ENCODE results near the gene CAPN5.

CAPN5 gene

DNA sequence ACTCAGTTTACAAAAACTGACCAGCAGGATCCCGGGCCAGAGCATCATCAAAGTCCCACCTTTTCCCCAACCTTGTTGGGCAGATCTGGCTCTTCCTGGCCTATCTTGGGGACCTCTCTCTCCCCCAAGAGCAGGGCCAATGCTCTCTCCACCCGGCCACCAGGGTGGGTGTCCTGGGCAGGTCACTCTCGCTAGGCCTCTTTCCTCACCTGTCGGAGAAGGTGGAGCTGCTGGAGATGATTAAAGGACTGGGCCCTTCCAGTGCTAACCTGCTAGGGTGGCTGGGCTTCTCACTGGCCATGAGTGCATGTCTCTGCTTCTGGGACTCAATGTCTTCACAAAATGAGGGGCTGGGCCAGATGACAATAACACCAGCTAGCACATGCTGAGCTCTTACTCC is 2.9 kb upstream of the CAPN5 start:
- no peak for DNase-seq (ENCODE audit: low read depth in 2 of 2)

DNA sequence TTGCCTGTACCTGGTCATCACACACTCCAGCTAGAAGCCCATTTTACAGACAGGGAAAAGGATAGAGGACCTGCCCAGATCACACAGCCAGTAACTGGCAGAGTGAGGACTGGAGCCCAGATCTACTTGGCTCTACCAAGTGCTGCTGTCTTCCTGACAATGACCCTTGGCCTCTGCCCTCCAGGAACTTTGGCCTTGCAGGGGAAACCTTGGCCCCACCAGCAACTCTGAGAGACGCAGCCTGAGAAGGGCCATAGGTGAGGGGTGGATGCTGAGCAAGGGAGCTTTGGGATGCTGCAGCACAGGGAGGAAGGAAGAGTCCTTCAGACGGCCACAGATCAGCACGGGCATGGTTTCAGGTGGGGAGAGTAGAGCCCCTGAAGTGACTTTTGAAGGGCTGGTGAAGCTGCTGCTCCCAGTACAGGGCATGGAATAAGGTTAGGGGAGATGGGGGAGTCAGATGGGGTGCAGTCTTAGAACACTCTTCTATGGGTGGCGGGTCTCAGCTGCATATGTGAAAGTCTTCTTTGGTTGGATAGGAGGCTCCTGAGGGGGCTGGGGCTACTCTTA is 2.0 kb upstream of the CAPN5 start:
- DNase-seq (ENCODE audit: low read depth in 2 of 2) = no peak

DNA sequence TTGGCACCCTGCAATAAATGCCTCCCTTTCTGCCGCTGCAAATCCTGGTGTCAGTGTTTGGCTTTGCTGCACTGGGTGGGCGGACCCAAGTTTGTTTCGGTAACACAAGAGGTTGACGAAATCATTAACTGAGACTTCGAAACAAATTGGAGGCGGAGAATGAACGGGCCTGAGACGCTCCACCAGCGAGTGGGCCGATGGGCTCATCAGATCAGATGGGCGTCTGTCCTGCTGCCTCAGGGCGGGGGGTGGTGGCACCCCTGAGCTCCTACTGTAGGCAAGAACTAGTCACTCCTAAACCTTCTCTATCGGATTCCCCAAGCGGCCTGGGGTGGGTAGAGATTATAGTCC is 918 bp upstream of the CAPN5 start:
- DNase-seq (ENCODE audit: low read depth in 2 of 2) = no peak

DNA sequence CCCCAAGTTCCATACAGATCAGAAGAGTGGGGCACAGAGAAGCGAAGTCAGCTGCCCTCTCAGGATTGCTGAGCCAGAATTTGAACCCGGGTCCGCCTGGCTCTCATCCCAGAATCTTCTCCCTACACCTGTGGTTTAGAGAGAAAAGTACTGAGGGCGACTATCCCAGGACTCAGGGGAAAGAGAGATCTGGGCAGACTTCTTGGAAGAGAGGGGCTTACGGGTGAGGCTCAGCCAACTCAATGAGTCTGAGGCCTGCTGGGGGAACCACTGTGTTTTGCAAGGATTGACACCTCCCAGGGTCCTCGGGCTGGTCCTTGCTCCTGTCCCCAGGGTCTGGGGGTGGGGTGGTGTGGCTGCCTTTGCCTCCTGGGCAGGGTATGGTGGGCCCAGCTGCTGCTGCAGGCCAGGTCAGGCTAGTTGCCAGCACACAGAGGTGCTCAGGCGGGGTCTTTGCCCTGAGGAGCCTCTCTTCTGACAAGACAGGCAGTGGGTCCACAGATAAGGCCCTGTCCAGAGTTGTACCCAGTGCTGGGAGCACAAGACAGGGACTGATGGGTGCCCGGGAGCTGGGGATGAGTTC is 1.2 kb downstream of the CAPN5 start:
- DNase-seq (ENCODE audit: low read depth in 2 of 2) = no peak

DNA sequence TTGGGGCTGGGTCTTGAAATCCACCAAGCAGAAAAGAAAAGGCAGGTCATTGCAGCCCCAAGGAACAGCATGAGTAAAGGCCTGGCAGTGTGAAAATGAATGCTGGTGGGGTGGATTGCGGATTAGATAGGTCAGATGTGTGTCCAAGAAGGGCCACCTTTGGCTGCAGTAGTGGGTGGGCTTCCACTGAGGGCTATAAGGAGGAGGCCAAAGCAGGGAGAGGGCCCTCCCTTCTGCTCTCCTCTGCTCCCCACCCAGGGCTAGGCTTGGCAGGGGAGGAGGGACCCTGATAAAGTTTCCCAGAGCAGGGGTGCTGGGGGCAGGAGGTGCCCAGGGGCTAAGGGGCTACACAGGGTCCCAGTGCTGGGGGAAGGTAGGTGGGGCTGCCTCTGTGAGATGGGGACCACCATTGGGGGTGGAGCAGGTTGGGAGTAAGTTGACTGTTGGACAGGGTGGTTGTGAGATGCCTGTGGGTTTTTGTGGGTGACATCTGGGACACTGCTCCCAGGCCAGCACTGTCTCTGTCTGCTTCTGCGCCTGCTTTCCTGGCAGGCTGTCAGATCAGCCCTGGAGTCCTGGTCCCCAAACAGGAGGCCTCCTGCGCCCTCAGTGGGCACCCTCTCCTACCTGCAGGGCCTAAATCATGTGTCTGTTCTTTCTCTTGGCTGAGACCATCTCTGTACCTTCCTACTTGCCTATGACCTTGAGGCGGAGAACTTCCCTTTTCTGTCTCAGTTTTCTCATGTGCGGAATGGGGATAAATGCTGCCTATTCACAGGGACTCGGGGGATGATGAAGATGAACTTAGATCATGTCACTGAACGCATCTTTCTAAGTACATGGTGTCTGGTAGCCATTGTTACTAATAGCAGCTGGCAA is 1.9 kb downstream of the CAPN5 start:
- DNase-seq (ENCODE audit: low read depth in 2 of 2) = no peak

DNA sequence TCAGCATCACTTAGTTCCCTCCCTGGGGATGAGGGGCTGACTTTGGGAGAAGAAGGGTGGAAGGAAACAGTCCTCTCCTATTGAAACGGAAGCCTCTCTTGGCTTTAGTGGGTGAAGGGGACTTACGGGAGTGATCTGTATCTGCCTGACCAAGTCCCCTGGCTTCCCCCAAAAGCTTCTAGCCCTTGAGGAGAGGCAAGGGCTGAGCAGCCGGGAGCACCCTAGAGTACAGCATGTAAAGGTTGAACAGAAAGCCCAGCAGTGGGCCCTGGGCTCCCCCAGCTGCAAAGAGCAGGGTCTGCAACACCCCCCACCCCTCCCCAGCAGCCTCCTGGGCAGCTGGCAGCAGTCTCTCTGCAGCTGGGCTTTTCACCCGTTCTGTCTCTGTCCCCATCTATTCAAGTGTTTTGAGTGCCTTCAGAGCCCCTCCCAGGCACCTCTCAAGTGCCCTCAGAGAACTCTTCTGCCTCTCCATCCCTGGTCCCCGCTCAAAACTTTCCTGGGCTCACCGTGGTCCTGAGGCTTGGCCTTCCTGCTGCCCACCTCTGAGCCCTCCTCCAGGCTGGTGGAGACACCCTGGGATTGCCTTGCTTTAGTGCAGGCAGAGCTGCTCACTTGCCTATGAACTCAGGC is 2.7 kb downstream of the CAPN5 start:
- DNase-seq (ENCODE audit: low read depth in 2 of 2) = no peak

DNA sequence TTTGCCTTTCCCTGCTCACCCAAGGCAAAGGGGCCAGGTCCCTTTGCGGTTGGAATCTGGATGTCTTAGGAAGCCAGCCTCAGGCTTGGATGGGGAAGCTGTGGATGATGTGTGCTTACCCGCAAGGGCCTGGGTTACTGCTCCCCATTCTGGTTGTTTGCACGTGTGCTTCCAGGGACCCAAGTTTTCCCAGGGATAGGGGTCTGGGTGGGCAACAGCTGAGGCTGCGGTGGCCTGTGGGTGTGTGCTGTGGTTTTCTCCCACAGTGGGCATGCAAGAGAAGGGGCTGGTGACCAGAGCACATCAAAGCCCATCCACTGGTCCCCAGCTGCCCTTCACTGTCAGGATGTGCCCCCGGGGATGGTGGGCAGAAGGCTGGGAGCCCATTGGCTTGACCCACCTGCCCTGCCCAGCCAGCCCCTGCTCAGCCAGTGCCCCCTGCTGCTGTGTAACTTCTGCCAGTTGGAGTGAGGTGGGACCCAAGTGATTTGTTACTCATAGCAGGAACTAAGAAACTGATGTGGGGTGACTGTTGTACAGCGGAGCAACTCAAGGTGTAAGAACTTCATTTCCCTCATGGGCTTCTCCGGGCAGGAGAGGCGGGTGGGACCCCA is 3.3 kb downstream of the CAPN5 start:
- no peak for DNase-seq (ENCODE audit: low read depth in 2 of 2)

DNA sequence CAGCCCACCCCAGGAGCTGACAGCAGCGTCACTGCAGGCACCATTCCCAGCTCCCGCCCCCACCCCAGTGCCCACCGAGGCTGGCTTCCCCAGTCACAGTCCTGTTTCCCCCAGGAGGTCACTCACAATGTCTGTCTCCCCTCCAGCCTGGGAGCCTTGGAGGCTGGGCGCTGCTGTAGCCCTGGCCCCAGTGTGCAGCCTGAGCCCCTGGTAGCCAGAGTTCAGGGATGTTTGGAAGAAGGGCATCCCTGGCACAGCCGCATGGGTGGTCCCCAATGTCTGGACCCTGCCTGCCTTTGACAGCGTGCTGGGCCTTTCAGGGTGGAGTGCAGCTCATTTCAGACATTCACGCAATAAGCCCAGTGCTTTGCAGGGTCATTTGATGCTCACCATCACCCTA is 4.3 kb downstream of the CAPN5 start:
- DNase-seq (ENCODE audit: low read depth in 2 of 2) = no peak

DNA sequence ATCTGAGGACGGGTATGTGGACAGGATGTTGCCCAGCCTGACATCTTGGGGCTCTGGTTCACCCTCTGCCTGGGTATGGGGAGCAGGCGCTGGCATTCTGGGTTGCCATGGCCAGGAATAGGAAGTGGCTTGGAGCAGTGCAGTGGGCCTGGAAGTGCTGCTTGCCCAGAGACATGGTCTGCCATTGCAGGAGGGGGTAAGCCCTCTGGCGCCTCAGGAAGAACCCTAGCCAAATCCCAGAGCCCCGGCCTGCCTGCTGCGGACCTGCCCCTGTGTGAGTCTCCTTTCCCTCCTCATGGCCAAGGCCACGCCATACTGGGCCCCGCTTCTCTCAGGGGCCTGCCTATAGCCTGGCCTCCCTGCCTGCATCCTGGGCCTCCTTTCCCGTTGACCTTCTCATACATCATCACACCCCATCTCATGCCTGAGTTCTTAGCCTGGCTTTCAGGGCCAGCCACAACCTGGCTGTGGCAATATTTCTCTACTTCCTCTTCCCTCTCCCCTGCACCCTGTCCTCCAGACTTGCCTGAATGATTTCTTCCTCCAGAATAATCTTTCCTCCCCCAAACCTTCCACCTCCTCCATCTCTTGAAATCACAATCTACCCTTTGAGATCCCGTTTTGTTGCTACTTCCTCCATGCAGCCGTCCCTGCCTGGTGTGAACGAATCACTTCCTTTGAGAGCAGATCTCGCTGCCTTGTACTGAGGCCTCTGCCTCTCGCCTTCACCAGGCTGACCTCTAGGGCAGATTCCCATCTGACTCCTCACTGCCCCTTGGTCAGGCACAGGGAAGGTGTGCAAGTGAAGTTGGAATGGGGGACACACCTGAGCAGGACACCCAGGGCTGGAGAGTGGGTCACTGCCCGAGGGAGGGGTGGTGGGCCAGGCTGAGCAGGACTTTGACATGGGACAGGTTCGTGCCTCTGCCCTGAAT is 5.2 kb downstream of the CAPN5 start:
- no peak for DNase-seq (ENCODE audit: low read depth in 2 of 2)

DNA sequence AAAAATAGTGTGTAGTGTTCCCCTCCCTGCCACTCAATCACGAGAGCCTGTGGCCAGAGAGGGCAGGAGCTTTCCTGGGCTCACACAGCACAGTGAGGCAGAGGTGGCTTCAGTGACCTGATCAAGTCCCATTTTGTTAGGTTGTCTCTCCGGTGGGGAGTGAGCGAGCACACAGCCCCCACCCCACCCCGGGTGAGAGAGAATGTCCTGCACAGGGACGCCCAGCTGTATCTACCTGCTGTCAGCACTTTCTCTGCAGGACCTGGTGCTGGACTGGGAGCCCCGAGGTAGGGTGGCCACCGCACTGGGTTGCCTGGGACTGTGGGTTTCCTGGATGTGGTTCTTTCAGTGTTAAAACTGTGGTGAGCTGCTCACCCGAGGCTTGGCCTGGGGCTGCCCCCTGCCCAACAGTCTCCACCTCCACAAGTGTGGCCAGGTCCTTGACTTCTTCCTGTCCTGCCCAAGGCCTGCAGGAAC is 6.1 kb downstream of the CAPN5 start:
- DNase-seq (ENCODE audit: low read depth in 2 of 2) = no peak

DNA sequence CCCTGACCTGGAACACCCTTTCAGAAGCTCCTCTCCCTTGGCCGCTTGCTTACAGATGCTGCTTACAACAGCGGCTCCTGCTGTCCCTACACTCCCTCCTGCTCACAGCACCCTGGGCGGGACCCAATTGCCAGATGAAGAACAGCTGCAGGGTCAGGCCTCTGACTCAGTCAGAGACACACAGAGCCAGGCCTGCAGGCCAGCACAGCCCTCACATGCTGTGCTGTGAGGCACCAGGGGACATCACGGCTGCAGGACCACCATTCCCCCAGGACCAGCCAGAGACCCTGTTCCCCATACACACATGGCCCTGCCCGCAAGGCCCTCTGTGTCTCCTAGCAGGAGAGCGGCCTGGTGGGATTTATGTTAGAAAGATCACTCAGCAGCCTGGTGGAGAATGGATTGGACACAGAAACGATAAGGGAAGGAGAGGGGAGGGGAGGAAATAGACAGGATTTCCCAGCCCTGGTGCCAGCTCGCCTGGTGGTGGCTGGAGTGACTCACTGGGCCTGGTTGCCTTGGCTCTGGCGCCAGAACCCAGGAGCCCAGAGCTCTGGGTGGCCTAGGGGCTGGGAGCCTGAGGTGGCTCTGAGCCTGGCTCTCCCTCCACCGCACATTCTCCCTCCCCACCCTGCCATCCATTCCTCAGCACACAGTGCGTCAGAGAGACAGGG is 6.7 kb downstream of the CAPN5 start:
- no peak for DNase-seq (ENCODE audit: low read depth in 2 of 2)

DNA sequence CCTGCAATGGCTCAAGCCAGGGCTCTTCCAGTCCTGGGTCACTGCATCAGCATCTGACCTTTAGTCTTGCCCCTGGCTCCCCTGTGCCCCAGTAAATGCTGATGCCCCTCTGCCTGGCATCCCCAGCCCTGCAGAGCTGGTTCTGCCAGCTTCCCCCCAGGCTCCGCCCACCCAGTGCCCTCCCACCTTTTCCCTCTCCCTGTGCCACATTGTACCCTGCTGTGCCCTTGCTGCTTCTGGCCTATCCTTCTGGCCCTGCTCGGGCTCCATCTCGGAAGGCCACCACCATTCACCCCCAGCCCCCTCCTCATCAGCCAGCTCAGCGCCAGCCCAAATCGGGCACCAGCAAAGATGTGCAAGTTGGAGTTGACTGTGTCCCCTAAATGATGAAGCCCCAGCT is 7.4 kb downstream of the CAPN5 start:
- DNase-seq (ENCODE audit: low read depth in 2 of 2) = no peak

DNA sequence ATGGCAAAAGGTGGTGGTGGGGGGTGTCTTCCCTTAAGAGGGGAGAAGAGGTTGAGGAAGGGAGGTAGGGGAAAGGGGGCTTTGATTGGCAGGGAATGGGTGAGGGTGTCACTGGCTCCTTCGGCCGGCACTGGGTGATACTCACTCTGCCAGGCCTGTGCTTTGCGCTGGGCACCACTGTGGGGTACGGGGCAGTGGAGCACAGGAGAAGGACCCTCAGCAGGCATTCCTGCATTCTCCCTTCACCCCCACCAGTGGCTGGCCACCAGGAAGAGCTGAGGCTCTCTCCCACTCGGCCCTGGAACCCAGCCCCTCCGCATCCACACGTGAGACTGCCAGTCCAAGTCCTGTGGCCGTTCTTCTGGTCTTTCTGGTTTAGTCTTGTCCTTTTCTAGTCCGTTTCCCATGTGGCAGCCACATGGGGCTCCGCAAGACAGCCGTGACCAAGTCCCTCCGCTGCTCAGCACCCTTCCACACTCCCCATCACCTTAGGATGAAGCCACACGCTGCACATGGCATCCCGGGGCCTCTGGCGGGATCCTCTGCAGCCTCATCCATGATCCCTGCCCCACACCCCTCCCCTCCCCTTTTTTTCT is 8.0 kb downstream of the CAPN5 start:
- no peak for DNase-seq (ENCODE audit: low read depth in 2 of 2)

DNA sequence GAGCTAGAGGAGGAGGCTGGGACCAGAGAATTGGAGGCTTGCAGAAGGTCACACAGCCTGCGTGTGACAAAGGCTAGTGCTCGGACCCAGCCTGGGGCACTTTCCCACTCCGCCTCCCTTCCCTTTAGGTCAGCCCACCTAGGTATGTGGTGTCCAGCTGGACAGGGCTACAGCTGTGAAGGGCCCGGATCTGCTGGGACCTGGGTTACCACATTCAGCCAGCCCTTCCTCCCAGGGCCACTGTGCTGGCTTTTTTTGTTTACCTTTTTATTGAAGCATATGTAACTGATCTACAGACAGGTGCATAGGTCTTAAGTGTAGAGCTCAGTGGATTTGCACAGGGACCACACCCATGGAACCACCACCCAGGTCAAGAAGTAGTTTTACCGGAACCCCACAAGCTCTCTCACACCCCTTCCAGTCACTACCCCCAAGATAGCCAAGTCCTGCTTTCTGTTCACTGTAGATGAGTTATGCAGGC is 8.7 kb downstream of the CAPN5 start:
- no peak for DNase-seq (ENCODE audit: low read depth in 2 of 2)

DNA sequence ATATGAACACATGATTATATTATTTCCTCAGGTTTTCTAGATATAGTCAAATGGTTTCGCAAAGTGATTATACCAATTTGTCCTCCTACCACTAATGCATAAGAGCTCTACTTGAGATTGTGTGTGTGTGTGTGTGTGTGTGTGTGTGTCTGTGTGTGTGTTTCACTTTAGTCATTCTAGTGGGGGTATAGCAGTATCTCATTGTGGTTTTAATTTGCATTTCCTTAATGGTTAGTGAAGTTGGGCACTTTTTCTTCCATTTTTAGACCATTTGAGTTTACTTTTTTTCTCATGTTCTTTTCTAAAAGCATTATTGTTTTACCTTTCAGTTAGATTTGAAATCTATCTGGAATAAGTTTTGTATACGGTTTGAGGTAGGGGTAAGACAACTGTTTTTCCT is 12.9 kb downstream of the CAPN5 start:
- no peak for DNase-seq (ENCODE audit: low read depth in 2 of 2)

DNA sequence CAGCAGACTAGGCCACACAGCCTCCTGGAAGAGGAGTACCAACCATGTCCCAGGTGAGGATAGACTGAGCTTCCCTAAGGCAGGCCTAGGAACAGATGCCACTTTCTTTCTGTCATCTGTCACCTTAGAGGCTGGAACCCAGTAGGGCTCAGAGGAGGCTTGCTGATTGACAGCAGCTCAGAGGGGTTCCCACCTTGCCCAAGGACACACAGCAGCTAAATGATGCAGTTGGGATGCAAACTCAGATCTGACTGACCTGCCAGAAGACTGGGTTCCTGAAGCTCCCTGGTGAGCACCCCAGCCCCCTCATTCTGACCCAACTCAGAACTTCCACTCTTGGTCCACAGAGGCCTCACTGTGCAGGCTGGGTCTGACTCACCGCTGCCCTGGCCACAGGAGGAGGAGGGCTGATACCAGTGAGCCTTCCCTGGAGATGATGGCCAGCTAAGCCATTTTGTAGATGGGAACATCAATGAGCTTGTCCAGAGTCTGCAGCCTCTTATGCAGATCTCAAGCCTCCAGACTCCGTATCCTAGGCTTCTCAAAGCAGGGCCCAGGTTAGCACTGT is 14.0 kb downstream of the CAPN5 start:
- no peak for DNase-seq (ENCODE audit: low read depth in 2 of 2)

DNA sequence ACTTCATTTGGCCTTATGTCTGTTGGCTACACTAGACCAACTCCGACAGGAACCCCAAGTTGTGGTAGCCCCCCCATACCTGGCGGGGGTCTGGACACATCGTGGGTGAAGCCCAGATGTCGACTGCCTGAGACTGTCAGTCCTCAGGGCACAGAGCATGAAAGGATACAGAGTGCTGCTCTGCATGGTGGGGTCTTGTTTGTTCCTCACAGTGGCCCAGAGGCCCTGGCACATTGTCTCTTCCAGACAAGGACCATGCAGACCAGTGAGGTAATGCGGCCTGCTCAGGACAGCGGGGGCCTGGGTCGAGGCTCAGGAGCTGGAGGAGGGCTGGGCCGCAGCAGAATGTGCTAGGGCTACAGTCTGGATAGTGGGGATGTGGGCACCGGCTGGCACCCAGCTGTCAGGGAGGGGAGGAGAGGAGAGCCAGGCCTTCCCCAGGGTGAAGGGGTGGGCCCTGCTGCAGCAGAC is 14.6 kb downstream of the CAPN5 start:
- no peak for DNase-seq (ENCODE audit: low read depth in 2 of 2)

DNA sequence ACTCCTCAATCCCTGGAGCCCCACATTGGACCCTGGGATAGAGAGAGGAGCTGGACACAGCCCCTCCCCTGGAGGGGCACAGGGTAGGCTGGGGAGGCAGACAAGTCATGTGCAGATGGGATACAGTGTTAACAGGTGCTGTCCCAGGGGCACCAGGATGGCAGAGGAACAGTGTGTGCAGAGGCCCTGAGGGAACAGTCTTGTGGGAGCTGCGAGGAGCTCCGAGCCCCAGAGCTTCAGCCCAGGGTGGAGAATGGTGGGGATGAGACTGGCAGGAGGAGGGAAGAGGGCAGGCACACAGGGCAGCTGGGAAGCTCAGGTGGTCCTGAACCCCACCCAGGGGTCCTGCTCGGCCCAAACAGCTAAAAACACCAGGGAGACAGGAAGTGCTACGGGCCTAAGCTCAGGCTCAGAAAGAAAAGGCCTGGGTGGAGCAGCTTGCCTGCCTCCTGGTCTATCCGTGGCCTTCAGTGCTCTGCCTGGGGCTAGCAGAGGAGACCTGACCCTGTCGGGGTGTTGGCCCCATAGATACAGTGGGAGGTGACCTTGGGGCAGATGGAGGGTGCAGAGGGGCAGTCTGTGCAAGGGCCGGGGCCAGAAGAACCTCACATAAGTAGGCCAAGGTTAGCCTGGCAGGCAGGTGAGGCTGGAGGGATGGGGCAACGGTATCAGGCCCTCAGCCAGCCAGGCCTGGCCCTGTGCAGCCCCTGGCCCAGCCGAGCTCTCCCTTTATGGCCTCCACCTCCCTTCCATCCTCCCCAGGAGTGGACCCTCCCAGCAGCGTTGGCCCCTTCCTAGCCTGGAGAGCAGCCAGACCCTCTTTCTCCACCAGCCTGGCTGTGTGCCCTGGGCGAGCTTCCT is 15.4 kb downstream of the CAPN5 start:
- no peak for DNase-seq (ENCODE audit: low read depth in 2 of 2)

Measured in stimulated activated CD8-positive, alpha-beta memory T cell treated with anti-CD3 and anti-CD28 coated beads, Interleukin-7, amount 100 ng/mL, for 1 hour (primary cell).